ENCODE data around the gene PCSK1.

Gene PCSK1
- total RNA-seq, result 0 reads per million in 4 donors

DNA sequence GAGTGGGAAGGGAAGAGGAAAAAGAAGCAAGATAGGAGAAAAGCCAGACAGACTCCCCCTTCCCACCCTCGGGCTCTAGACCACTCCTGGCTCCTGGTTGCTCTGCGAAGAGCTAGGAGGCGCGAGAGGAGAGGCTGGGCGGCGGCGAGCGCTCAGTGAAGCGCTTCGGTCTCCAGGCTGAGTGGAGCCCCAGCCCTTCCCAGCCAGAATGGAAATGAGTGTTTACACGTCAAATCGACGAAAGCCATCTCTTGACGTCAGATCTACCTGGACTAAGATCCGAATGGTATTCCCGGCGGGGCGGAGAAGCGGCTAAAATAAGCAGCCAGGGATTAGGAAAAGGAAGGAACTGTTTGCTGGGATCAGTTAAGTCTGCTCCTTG lies at the start of gene PCSK1:
PCSK1 (minus strand) TSS at position 183 of the 382 bp plus-strand sequence. CDS start 206 bp downstream, outside the sequence.
- no peak for DNase-seq

DNA sequence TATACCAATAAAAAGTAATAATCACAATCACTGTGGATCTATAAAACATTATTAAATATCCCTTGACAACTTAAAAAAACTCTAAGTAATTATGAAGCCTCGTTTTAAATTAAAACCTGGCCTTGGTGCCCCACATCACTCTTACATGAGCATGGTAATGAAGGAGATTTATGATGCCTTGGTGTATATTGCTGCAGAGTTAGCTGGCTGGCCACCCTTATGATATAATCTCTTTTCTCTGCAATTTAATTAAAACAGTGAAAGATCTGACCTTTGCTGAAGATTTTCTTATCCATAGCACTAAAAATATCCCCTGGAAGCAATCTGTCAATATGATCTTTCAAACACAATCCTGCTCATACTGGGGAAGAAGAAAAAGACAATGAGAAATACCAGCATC lies 48.8 kb upstream of the PCSK1 start:
- no peak for DNase-seq

DNA sequence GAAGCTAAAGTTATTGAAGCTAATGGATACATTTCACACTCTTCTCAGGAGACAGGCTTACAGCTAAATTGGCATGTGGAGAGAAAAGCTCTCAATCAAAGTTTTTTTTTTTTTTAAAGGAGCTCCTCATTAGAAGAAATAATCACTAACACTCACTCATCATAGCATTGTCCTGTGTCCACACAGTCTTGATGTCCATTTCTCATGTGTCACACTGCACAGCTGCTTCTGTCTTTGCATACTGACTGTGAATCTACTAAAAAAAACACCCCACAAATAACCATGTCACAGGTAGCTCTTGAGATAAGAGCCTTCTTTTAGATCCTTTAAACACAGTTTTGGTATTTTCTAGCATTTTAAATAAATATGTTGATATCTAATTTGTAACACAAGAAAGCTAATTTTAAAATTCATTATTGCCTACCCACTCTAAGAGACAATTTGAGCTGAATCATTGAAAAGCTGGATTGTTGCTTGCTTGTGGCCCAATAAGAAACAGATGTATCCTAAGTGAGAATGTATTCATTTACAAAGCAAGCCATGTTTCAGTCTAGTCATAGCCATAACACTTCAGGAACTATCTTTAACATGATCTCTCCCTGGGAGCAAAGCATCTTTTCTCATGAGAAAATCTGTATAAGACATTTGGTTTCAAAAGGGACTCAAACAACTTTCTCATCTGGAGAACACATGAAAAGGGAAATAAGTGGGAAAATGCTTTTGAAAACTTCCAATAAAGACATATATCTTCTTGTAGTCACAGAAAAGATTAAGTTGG lies 48.1 kb upstream of the PCSK1 start:
- DNase-seq, result no peak

DNA sequence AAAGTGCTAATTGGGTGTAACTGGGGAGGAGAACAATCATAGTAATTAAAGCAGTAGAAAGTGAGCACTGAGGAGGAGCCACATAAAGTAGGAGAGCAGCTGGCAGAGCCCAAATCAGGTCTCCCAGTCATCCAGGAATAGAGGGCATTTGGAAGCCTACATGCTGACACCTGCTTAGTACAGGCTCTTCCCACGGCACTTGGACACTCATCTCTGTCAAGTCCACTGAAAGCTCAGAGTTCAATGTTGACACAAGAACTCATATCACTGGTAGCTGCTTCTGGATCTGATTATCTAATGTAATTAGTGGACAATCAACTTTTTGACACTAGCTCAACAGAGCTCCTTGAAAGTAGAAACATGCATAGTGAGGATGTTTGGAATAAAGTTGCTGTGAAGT lies 45.9 kb upstream of the PCSK1 start:
- DNase-seq, result no peak

DNA sequence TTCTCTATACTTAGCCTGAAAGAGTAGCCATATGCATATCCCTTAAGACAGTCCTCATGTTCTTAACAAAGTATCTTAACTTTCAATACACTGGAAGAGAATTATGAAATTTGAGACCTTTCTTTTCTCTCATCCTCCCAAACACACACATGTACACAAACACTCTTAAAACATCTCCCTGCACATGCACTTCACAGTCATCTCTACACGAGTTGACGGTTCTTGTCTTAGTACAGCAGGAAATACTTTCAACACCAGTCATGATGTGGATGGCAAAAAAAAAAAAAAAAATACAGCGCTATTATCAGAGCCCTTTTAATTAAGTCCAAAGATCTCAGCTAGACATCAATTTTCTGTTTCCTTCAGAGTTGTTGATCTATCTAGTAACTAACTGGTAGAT lies 43.6 kb upstream of the PCSK1 start:
- DNase-seq, result no peak

DNA sequence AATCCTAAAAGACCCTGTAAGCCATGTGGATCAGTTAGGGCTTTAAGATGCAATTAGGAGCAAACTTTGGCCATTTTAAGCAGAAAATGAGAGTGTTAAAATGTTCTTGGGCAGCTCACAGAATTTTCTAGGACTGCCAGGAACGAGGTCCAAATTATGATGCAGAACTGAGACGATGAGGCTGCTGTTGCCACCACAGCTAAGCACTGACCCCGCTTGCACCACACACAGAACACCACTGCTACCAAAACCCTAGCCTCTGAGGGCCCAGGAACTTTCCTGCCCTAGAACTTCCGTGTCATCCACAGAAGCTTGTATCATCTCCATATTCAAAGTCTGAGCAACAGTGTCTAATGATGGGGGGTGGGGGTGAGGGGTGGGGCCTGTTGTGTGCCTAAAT lies 41.0 kb upstream of the PCSK1 start:
- DNase-seq, result no peak

DNA sequence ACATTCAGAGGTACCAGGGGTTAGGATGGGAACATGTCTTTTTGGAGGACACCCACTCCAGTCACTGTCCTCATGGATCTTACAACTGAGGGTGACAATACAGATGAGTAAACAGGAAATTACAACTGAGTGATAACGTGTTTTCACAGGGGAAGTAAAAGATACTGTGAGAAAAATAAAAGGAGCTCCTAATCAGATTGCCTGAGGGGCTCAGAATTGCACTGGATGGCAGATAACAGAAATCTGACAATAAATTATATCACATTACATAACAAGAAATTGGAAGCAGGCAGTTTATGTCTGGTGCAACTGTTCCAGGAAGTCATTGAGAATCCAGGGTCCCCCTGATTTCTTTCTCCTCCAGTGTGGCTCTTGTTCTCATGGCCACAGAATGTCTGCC lies 40.1 kb upstream of the PCSK1 start:
- DNase-seq, result no peak

DNA sequence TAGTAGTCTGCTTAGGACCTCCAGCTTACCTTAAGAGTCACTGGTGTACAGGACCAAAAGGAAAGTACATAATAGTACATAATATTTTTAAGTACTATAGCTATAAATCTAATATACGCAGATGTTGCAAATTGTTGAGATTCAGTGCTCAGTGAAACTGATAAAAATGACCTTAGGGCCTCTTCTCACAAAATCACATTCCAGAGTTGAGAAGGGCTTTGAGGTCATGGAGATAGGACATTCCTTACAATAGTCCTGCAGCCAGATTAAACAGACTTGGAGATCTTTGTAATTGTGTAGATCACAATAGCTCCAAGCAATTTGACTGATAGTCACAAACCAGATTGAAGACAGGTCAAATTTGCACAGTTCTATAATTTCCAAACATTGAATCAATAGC lies 37.7 kb upstream of the PCSK1 start:
- DNase-seq, result no peak

DNA sequence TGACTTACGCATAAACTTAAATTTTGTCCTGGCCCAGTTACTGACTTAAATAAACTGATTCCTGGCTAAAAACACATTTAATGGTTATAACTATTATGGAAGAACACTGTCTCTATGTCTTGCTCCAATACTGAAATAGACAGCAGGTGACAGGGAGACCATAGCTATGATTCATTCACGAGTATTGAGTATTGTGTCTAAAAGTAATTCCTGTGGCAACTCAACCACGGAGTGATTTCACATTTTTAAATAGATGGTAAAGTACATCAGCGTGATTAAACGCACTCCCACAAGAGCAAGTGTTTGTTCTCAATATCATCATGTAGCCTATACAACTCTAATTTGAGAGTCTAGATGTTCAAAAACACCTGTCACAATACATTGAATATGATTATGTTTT lies 35.9 kb upstream of the PCSK1 start:
- no peak for DNase-seq

DNA sequence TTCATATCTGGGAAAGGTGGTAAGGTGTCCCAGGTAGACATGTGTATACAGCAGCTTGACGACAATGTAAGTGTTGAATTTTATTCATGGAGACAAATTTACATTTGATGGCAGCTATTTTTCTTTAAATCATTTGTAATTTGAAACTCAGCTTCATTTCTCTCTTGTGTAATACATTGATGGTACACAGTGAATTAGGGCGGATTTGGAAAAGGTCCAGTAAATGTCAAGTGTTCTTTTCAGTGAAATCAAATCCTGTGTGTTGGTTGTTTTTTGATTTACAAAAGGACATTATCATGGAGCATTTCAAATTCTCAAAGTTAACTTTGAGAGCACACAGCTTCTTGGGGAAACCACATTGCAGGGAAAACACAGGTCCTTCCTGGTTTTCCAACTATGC lies 30.0 kb upstream of the PCSK1 start:
- DNase-seq, result no peak

DNA sequence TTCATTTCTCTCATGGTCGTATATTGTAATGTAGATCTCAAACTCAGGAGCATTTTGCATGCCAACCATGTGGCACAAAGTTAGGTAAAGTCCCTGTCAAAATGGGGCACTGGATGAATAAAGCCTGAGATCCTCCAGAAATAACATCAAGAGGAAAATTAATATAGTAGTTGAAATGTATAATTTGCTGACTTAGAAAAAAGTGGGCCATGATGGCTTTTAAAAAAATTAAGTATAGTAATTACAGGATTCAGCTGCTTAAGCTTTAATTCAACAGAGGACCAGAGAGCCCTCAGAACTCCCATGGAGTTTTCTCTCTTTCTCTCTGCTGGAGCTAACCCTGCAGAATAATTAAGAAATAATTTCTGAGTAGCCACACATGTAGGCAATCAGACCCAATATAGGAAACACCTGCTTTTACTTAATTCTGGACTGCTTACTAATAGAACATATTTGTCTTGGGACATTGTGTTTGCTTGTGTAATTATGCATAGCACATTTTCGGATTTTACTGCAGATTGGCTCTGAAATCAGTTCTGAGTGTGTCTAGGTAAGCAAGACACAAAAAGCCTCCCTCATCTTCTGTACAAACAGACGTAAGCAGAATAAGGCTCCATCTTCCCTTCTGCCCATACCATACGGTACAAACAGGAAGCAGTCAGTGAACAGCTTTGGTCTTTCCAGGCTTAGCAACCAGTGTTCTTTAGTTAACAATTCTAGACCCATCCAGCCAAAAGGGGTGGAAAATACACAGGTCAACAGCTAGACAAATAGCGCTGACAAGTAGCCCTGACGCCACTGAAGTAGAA lies 26.5 kb upstream of the PCSK1 start:
- DNase-seq, result no peak

DNA sequence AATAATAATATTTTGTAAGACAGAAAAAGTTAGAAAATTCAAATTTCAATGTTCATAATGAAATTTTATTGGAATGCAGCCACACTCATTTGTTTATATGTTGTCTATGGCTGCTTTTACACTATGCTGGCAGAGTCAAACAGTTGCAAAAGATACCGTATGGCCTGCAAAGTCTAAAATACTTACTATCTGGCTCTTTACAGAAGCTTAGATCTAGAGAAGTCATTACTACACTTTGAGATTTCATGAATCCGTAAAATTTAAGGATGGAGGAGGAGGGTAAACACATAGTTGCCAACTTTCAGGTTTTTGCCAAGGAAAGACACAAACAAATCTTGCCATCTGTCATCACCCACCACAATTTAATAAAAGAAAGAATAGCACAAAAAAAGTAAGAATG lies 25.1 kb upstream of the PCSK1 start:
- no peak for DNase-seq

DNA sequence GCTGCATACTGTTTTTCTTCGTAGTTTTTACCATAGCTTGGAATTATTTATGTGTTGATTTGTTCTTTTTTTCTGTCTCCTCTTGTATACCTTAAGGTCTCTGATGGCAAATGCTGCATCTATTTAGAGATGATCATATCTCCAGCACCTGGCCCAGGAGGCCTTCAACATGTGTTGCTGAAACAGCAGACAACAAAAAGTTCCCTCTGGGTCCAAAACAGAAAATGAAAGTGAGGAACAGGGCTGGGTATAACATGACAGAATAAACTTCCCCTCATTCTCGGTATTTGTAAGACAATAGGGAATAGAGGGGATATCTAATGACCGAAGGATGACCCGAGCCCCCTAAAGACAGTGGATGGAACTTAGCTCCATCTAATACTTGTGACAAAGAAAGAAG lies 22.7 kb upstream of the PCSK1 start:
- no peak for DNase-seq

DNA sequence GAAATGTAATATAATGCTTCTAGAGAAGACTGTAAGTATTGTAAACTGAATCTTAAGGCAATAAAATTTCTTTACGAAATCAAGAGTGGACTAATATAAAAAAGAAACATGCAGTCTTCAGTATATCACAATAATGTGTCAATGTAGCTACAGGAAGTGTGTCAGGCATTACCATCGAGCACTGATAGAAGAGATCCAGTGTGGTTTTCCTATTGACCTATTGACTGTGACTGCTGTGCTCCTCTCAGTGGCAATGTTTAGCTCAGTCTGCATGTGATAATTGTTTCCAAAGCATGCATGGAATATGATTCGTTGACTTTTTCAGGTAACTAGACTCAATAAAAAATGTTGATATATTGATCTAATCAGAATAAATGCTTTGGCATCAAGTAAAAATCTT lies 20.3 kb upstream of the PCSK1 start:
- DNase-seq, result no peak

DNA sequence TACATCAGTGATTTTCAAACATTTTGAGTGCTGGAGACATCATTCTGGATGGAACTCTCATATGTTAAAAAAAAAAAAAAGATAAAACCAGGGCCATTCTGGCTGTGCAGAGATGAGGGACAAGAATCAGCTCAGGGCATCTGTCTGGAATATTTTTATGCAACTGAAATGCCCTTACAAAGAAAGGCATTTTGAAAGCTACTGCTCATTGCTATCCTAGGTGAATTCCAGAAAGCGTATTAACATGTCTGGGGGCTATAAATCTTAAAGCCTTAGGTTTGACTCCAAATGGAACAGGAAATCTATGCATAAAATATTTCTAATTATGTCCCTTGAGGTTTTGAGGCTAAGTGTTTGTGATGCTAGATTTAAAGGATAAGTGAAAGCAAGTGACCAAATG lies 14.9 kb upstream of the PCSK1 start:
- no peak for DNase-seq

DNA sequence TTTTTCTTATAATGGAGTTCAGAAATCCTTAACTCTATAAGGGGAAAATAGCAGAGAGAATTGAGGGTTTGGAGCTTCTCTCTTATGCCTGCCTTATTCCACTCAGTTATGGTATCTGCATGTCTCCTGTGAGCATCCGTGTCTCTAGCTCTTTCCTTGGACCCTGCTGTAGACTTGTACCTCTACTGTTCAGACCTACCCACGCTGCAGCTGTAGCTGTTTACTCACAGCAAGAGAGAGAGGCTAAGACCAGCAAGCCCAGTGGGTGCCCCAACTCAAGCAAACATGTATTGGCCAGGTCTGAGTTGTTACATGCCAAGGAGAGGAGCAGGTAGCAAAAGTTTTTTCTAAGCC lies 7.1 kb upstream of the PCSK1 start:
- no peak for DNase-seq

DNA sequence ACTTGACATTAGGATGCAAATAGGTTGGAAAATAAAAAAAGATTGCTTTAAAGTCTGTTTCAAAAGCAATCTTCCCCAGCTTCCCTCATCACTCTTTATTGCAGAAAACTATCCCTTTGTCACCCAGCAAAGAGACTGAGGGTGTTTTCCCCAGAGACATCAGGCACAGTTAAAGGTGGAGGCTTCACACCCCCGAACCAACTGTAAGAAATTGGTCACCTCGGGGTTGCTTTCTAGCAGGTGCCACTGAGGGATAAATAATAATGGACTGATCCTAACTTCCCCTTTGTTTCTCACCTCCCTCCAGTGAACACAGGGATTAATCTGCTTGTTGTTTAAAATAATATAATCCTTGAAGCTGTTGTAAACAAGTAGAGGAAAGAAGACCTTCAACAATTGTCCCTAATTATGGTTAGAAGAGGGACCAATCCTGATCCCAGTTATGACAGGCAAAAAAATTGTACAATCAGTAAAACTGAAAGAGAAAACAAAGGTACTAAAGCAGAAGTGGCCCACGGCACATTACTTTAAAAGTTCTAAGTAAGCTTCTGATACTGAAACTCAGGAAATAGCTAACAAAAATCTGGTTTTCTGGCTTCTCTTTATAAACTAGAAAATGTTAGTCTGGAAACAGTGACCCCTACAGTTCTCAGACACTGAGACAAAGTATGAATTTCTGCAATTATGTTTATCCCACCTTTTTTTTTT lies 6.6 kb upstream of the PCSK1 start:
- DNase-seq, result peak in 1 of 5 donors; percentile 35

DNA sequence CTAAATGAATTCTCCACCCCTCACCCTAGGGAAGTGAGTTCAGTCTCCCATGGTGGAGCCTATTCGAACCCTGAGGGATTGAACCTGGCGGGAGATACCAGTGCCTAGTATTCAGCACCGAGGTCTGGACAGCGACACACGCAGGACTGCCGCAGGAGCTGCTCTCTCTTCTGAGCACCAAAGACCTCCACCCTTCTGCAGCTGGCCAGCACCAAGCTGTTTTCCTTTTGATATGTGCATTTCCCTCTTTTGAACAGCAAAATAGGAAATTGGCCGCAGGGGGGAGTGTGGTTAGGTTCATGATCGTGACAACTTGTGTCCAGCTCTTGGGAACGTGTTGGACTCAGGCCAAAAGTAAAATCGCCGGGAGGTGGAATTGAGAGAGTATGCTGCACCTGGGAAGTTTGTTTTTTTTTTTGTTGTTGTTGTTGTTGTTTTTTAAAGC lies 1.2 kb upstream of the PCSK1 start:
- DNase-seq, result peak in 2 of 5 donors; percentile 6 to 26

DNA sequence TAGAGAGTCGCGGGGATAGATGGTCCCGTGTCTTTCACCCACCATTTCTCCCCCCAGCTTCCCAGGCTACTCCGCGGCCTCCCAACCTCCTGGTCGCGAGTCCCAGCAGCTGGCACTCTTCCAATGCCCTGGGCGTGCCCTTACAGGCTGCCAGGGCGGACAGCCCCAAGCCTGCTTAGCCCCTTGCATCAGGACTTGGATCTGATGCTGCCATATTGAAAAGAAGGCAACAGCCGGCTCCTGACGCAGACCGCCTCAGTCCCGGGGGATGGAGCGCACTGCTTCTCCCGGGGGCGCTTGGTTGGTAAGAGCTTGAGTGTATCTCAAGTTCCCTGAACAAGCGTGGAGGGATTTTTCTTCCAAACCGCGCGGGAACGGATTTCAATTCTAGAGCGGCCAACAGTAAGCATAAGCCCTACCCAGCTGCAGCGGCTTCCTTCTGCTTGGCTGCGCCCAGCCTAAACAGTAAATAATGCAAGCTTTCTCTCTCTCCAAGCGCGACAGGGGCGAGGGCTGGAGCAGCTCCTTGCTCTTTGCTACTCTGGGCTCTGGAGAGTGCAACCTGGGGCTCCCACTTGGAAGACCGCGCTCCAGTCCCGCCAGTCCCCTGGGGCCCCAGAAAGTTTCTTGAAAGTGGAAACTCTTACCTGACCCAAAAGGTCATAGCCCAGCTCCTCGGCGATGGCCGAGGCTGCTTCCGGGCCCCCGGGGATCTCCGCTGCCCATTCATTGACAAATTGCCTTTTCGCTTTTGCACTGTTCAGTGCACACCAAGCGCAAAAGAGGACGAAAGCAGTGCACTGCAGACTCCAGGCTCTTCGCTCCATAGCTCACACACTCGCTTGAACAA lies 607 bp downstream of the PCSK1 start:
- no peak for DNase-seq

DNA sequence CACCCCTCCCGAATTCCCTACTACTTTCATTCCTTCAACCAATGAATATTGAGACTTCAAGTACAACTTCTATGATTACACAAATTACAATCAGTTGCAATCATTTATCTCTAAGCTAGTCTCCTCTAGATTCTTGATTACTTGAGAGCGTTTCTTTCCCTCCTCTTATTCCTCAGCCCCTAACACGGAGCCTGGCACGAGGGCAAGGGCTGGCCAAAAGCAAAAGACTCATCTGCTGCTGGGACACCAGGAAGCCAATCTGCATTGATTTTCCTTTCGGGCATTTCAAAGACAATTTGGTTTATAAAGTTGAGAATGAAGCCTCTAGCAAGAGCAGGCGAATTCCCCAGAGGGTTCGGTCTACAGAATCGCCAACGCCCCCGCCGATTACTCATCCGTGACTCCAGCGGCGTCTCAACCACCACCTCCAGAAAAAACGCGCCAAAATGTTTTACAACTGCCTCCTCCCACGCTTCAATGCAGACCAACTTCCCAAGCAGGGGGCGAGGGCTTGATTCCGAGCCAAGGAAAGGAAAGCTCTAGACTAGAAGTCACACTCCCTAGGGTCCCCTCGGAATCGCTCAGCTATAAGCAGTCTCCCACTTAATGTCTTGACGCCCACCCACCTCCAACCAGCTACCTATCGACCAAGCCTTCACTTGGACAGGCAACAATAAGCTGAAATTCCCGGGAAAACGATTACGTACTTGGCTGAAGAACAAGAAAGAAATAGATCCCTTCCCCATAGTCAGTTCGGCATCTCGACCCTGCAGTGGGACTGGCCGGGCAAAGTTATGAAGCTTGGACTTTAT lies 1.5 kb downstream of the PCSK1 start:
- no peak for DNase-seq

DNA sequence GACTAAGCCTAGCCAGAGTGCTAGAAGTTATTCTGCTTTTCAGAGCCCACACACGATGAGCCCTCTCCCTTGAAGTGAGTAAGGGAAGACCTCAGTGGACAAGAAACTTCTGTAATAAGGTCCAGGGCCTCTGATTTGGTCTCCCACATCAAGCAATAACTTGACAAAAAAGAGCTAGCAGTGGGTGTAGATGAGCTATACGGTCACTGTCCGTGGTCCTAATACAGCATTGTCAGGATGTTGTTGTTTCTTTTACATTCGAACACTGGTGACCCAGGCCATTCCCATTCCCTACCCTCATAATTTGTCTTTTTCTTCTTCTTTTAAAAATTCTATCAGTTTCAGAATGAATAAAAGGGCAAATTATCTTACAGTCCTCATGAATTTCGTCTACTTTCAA lies 5.2 kb downstream of the PCSK1 start:
- DNase-seq, result no peak

DNA sequence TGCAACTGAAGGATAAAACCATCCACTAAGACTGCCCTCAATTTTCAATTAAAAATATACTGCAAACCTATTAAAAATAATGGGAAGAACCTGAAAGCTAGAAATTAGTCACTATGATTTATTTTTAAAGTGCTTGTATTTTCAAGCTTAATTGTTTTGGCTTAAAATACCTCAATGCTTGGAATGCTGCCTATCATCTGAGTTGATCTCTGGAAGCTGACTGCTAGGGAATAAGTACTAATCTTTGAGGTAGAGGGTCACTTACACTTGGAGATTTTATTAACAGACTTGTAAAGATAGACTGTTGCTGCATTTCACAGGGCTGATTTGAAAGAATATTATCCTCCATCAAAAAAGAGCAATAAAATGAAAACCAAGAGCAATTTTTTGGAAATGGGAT lies 6.2 kb downstream of the PCSK1 start:
- DNase-seq, result no peak
